ENCODE measurements around the gene PPP1R12B.
"Not testable (repeated sequence)": the region's sequence is repeated elsewhere in the genome, so short reads cannot be mapped to it uniquely, and the experiment has no call there.

PPP1R12B gene

GRCh38 chr1:202439308-202439707, 90.8 kb downstream of the PPP1R12B start:
- DNase-seq (ENCODE audit: low read depth) = no peak

- not testable (repeated sequence) for DNase-seq (ENCODE audit: low read depth)
Observed at GRCh38 chr1:202448140-202448539, 99.6 kb downstream of the PPP1R12B start.

GRCh38 chr1:202451641-202452040, 103.1 kb downstream of the PPP1R12B start:
- DNase-seq (ENCODE audit: low read depth) = not testable (repeated sequence)

- no peak for DNase-seq (ENCODE audit: low read depth)
Observed at GRCh38 chr1:202452508-202452907, 104.0 kb downstream of the PPP1R12B start.

- not testable (repeated sequence) for DNase-seq (ENCODE audit: low read depth)
Observed at GRCh38 chr1:202456372-202457169, 108.1 kb downstream of the PPP1R12B start.

- DNase-seq (ENCODE audit: low read depth) = not testable (repeated sequence)
Observed at GRCh38 chr1:202458651-202459050, 110.2 kb downstream of the PPP1R12B start.

GRCh38 chr1:202459470-202460142, 111.1 kb downstream of the PPP1R12B start:
- not testable (repeated sequence) for DNase-seq (ENCODE audit: low read depth)

GRCh38 chr1:202460143-202460495, 111.6 kb downstream of the PPP1R12B start:
- DNase-seq (ENCODE audit: low read depth) = not testable (repeated sequence)

GRCh38 chr1:202462342-202463076, 114.0 kb downstream of the PPP1R12B start:
- no peak for DNase-seq (ENCODE audit: low read depth)

- not testable (repeated sequence) for DNase-seq (ENCODE audit: low read depth)
Observed at GRCh38 chr1:202464153-202464742, 115.7 kb downstream of the PPP1R12B start.

- not testable (repeated sequence) for DNase-seq (ENCODE audit: low read depth)
Observed at GRCh38 chr1:202465644-202466270, 117.3 kb downstream of the PPP1R12B start.

- DNase-seq (ENCODE audit: low read depth) = not testable (repeated sequence)
Observed at GRCh38 chr1:202466339-202466738, 117.8 kb downstream of the PPP1R12B start.

GRCh38 chr1:202467381-202467780, 118.9 kb downstream of the PPP1R12B start:
- not testable (repeated sequence) for DNase-seq (ENCODE audit: low read depth)

GRCh38 chr1:202468695-202469094, 120.2 kb downstream of the PPP1R12B start:
- not testable (repeated sequence) for DNase-seq (ENCODE audit: low read depth)

GRCh38 chr1:202469123-202469522, 120.6 kb downstream of the PPP1R12B start:
- DNase-seq (ENCODE audit: low read depth) = not testable (repeated sequence)

GRCh38 chr1:202471246-202471645, 122.7 kb downstream of the PPP1R12B start:
- DNase-seq (ENCODE audit: low read depth) = no peak

GRCh38 chr1:202472347-202473124, 124.0 kb downstream of the PPP1R12B start:
- DNase-seq (ENCODE audit: low read depth) = not testable (repeated sequence)

- not testable (repeated sequence) for DNase-seq (ENCODE audit: low read depth)
Observed at GRCh38 chr1:202473266-202474045, 125.0 kb downstream of the PPP1R12B start.

- not testable (repeated sequence) for DNase-seq (ENCODE audit: low read depth)
Observed at GRCh38 chr1:202479661-202480060, 131.2 kb downstream of the PPP1R12B start.

GRCh38 chr1:202480640-202481039, 132.1 kb downstream of the PPP1R12B start:
- not testable (repeated sequence) for DNase-seq (ENCODE audit: low read depth)
